ENCODE results near the gene TRMT2A.

The TRMT2A gene

DNA sequence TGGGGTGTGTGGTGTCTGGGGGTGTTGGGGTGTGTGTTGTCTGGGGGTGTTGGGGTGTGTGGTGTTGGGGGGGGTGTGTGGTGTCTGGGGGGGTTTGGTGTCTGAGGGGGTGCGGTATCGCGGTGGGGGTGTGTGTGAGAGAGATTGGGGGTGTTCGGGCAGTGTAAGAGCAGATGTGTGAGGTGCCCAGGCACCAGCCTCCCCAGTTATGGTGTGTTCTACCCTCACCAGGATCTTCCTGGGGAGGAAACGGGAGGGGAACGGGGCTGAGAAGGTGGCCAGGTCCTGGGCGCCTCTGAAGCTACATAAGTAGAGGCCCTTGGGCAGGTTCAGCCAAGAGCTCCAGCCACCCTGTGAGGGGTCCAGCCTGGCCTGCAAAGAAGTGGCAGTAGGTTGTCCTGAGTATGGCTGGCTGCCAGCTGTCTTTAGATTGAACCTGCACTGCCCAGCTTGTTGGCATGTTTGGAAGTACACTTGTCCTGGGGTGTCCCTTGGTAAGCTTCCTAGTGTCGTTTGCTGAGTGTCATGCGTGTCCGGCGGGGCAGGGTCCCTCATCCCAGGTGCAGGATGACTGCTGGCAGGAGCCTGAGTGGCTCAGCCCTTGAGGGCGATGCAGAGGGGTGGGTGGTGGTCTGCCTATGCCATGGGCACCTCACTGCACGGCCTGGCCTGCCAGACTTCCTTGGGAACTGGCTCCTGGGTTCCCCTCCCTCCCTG lies 6.5 kb upstream of the TRMT2A start:
- in situ Hi-C loops (cut with HindIII; ENCODE audit: low sequenced_read_pairs), result no loop called here

DNA sequence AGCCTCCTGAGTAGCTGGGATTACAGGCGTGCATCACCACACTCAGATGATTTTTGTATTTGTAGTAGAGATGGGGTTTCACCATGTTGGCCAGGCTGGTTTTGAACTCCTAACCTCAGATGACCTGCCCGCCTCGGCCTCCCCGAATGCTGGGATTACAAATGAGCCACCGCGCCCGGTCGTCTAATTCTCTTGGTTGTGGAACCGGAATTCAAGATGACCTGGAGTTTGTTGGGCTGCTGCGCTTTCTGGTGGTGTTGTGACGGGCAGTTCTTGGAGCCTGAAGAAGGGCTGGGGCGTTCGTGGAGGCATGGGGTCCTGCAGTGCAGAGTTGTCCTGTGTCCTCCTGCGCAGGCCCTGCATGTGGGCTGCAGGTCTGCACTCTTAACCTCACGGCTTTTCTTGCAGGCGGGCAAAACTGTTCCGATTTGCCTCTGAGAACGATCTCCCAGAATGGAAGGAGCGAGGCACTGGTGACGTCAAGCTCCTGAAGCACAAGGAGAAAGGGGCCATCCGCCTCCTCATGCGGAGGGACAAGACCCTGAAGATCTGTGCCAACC lies 4.9 kb upstream of the TRMT2A start:
- in situ Hi-C loops (cut with HindIII; ENCODE audit: low sequenced_read_pairs), result no loop called here

DNA sequence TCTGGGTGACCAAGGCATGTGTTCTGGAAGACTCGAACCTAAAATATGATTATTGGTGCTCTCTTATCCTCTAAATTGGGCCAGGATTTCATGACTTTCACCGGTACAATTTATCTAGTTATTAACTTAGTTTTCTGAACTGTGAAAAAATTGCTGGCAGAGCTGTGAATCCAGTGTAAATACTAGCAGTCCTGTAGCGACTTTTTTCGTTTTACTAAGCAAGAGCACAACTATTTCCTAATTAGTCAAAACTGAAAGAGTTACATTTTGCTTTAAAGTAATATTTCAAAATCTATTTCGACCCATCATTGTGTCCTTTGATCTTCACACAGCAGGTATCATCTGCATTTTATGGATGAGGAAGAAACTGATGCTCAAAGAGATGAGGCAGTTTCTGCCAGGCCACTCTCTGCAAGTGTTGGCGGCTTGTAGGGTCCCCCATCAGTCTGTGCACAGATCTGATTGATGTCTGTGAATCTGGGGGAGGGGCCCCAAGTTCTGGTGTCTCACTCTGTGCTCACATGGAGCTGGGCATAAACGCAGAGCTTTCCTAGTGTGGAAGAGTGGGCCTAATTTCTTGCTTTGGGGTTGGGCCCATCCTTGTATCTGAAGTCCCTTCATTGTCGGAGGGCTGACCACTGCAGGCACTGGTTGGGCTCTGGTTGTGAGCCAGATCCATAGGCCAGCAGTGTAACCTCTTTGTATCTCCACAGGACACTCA lies 1.4 kb upstream of the TRMT2A start:
- in situ Hi-C loops (cut with HindIII; ENCODE audit: low sequenced_read_pairs), result loop anchor here (5.0 kb wide), 1 partner anchor 166 kb away; no protein-coding TSS in a partner anchor

DNA sequence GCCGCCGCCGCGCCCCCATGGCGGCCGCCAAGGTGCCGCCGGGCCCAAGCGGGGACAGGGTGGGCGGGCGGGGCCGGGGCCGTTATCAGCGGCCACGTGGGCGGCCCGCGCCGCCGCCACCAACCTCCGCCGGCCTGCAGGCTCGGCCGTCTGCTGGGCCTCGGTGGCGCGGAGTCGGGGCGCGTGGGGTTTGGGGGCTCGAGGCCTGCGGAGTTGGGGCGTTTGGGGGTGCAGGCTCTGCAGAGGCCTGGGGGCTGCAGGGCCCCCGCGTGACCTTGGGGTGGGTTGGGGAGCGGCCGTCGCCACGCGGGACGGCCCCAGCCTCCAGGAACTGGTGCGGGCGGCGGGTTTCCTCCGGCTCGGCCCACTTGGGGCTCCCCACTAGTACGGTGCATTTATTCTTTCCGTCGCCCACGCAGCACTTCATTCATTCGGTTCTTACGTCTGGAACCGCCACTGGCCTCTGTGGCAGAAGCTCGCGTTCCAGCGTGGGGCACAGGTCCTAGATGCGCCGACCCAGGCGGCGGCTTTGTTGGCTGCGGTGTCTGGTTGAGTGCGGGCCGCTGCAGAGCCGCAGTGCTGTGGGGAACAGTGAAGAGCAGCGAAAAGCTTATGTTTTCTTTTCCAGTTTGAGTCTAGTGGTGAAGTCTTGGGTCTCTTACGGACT lies 740 bp upstream of the TRMT2A start:
- in situ Hi-C loops (cut with HindIII; ENCODE audit: low sequenced_read_pairs), result loop anchor here (5.0 kb wide), 1 partner anchor 165 kb away; no protein-coding TSS in a partner anchor

DNA sequence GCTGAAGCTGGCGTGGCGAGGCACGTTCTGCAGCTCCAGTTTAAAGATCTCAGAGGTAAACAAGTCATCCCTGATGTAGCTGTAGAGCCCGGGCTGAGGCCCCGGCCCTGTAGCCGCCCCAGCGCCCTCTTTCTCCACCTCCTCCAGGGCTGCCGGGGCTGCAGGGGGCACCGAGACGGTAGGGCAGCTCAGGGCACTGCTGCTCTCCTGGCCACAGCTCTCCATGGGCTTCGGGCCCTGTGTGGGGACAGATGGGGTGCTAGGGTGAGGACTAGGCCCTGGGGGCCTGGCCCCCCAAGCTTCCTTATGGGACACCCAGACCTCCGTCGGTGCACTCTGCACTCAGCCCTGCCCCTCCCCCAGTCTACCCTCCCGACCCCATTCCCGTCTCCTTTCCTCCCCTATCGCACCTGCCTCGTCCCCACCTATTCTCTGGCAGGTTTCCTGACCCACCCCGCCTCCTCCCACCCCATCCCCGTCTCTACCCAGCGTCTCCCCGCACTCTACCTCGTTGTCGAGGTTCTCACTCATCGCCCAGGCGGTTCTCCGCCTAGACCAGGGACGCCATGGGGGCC lies 563 bp downstream of the TRMT2A start:
- in situ Hi-C loops (cut with HindIII; ENCODE audit: low sequenced_read_pairs), result loop anchor here (5.0 kb wide), 1 partner anchor 164 kb away; no protein-coding TSS in a partner anchor

DNA sequence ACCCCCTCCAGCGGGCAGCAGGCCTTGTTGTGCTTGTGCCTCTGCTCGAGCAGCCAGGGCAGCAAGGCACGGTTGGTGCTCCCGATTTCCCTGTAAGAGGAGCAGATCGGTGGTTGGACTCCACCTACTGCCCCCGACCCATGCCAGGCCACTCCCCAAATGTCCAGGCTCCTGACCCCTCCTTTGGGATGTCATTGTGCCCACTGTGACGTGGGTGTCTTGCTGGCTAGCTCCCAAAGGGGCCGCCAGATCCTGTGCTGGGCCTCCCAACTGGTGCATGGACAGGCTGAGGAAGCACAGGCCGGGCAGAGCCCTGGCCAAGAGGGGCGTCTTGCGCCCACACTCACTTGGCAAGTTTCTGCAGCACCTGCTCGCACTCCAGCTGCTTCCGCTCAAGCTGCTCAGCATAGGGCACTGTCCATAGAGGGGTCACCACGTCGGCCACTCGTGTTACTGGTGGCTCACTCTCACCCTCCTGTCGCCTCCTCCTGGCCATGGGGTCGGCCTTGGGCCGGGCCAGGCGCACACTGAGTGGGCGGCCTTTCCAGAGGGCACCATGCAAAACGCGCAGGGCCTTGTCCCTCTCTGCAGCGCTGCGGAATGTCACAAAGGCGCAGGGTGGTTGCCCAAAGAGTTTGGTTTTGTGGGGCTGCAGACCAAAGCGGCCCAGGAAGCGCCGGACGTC lies 1.2 kb downstream of the TRMT2A start, which contains the start of gene RANBP1:
Gene RANBP1, plus strand, starts transcription at position 414 of the 685 bp plus-strand sequence. Its CDS starts 81 bp downstream, at position 495.
- in situ Hi-C loops (cut with HindIII; ENCODE audit: low sequenced_read_pairs), result loop anchor here (5.0 kb wide), 1 partner anchor 164 kb away; no protein-coding TSS in a partner anchor

DNA sequence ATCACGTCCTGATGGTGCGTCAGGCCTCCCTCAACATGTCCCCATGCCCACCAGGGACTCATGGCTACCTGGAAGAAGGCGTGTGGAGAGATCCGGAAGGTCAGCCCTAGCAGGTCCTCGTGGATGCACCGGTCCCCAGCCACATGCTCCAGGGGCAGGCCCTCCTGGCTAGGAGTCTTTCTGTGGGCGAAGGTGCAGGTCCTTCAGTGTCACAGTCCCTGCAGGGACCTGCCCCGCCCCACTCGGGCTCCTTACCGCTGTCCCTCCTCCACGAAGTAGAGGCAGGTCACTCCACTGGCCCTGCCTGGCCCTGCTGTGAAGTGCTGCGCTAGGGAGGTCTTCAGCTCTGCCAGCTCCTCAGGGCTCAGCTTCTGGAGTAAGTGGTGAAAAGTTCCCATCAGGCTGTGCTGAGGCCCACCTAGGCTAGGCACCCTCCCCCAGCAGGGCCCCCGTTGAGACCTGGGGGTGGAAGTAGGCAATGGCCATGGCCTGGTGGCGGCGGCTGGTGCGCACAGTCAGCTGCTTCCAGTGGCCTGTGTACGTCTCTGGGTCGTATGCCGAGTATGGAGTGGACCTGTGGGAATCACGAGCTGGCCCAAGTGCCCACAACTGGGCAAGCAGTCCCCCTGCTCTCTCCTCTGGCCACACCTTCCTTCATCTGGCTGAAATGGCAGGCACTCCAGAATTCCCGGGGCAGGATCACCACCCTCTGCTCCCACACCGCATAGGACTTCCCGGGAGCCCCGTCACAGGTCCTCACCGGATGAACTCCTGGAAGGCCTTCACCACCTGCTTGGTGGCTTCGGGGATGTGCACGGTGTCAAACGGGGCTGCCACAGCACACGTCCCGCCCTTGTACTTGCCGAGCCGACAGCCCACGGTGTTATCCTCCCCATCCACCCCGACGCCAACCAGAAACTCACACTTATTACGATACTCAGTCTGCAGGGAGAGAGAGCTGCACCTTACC lies 2.2 kb downstream of the TRMT2A start:
- in situ Hi-C loops (cut with HindIII; ENCODE audit: low sequenced_read_pairs), result loop anchor here (5.0 kb wide), 1 partner anchor 162 kb away; no protein-coding TSS in a partner anchor

DNA sequence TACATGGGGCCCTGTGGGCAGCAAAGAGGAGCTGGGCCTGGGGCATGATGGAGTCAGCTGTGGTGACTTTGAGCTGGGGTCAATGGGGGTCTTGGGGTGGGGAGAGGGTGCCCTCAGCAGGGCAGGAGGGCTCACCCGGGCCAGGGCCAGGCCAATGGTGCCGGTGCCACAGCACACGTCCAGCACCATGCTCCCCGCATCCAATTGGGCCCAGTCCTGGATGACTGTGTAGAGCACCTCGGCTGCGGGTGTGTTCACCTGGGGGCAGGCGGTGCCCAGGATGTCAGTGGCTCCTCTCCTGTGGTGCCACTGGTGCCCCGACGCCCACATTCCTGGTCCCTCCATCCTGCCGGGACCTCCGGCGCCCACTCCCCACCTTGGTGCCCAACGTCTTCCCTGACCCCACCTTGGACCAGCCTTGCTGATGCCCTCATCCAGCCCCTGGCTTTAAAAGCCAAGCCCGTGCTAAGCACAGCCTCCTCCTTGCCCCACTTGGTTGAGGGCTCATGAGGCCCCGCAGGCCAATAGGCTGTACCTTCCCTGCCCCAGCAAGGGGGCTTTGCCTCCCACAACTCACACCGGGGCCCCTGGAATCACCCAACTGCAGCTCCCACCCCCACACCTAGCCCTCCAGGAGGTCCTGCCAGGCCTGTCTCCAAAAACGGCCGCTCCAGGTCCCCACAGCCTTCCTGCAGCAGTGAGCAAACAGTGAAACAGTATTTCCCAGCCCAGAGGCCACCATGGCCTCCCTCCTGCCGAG lies 3.3 kb downstream of the TRMT2A start:
- in situ Hi-C loops (cut with HindIII; ENCODE audit: low sequenced_read_pairs), result no loop called here

DNA sequence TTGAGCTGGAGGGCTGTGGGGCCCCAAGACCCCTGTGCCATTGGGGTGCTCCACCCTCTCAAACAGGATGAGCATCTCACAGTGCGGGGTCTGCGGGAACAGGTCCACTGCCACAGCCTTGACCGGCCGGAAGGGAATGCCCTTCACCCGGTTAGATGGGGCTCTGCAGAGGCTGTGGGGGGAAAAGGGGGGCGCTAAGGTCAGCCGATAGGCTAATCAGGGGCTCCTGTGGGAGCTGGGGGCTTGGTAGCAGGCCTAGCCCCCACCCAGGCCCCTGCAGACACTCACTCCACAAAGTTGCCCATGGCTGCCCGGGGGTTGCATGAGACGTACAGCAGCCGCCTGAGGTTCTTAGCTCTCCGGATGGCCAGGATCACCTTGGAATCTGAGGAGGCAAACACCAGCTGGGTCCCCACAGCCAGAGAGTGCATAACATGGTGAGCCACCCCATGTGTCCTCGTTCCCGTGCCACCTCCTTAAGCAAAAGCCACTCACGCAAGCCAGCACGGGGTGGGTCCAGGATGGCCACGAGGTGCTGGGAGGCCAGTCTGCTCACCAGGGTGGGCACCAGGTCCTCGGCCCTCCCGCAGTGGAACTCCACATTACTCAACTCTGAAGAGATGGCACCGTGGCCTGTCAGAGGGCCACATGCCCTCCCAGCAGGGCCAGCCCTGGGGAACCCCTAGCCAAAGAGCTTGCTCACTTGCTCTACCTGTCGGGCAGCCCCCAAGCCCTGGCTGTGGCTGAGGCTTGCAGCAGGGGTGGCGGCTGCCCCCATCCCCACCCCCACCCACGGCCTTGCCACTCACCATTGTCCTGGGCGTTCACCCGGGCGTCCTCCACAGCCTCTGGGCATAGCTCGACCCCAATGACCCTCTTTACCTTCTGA lies 4.2 kb downstream of the TRMT2A start:
- in situ Hi-C loops (cut with HindIII; ENCODE audit: low sequenced_read_pairs), result no loop called here

DNA sequence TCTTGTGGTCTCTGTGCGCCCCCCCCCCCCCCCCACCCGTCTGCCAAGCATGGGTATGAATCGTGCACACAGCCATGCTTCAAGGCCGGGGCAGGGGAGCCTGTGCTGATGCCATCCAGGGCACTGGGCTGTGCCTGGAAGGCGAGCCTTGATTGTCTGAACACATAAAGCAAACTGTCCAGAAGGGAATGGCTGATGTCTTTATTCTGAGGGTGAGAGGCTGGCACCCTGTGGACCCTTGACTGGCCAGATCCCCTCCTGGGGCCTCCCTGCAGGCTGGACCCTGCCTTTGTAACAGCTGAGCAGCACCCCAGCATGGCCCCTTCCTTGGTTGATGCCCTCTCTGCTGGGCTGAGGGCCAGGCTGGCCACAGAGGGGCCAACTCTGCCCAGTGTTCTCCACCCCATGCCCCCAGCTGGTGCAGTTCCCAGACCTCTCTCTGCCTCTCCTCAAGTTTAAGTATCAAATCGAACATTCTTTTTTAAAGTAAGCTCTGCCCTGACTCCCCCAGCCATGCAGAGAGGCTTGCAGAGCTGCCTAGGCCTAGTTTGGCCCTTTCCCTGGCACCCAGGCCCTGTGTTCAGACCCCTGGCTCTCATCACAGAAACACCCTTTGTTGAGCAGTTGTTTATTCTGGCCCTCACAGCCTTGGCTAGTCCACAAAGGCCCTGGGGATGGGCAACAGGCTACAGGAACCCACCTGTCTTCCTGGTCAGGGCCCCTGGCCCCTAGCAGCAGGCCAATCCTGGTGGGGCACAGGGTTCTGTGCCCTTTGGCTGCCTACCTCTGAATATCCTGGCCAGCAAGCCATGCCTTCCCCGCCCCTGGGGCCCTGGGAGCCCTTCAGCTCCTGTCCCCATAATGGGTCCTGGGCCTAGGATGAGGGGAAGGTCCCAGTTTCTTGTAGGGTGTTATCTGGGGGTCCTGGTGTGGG lies 5.1 kb downstream of the TRMT2A start:
- in situ Hi-C loops (cut with HindIII; ENCODE audit: low sequenced_read_pairs), result no loop called here

DNA sequence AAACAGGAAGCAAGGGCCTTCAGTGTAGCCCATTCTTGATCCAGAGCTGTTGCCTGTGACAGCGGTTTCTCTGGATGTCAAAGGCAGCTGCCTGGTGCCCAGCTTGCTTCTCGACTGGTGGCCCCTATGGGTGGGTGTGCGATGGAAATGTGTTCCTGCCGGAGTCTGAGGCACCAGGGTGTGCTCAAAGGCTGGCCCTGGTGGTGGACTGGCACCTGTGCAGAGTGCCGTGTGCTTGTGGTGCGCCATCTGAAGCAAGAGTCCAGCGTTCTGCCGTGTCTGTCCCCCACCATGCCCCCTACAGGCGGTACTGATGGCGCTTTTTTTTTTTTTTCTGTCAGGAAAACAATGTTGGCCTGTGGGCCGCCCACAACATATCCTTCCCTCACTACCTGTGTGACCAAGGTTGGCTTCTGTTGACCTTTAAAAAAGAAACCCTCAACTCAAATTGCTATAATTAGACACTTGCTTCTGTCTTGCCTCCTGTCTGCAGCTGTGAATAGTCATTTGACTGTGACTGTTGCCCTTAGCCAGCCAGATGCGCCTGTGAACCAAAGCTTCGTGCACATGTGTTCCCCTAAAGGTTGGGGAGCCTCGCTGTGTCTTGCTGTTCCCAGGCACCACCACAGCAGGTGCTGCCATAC lies 5.9 kb downstream of the TRMT2A start:
- in situ Hi-C loops (cut with HindIII; ENCODE audit: low sequenced_read_pairs), result no loop called here

DNA sequence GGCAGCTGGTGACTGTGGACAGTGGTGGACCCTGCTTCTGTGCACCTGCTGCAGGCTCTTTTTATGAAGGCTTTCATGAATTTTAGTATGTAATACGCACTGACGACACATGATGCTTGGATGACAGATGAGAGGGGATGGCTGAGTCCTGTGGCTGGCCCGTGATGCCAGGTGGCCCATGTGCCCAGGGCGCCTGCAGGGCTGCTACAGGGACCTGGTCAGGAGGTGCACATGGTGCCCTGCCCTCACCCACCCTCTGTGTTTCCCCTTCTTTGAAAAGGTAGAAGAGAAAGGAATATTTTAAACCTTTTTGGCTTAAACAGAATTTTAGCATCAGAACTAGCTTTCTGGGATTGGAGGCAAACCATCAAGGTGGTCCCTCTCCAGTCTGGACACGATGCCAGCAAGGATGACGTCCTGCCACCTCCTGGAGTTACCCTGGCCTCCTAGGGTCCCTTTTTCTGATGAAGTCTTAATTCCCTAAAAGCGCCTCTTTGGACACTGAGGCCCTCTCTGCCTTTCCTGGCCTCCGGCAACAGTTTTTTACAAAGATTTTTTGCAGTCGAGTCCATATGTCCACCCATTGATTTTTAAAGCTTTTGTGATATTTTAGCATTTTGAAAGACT lies 6.6 kb downstream of the TRMT2A start:
- in situ Hi-C loops (cut with HindIII; ENCODE audit: low sequenced_read_pairs), result no loop called here

DNA sequence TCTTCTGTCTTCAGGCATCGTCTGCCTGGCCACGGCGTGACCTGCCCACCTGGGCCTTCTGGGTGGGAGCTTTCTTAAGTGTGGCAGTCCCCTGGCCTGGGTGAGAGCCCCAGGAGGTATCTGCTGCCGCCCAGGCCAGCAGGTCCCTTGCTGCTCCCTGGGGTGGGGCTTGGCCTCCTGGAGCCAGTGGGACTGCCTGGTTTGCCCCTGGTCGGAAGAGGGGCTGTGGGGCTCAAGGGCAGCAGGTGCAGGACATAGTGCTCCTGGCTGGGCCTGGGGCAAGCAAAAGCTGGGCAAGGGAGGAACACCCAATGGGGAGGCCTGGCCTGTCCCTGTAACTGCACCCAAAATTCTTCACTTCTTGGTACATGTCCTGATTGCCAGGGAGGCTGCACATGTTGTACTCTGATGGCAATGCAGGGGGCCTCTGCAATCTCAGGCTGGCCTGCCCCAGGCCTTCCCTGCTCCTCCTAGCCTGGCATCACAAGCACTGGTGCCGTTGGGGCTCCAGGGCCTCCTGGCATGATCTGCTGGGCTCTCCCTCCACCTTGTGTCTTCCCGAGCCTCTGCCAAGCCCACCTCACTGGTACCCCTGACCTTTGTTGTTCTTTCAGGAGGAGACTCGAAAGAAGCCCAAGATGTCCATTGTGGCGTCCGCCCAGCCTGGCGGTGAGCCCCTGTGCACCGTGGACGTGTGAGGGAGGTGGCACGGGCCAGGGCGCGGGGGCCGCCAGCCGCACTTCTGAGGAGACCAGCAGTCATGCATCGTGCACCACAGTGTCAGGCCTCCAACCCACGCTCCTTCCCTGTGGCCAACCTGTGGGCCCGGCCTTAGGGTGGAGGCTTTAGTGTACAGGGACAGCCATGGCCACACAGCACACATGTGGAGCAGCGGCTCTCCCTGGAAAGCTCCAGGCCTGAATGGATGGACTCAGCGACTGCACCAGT lies 7.3 kb downstream of the TRMT2A start:
- in situ Hi-C loops (cut with HindIII; ENCODE audit: low sequenced_read_pairs), result no loop called here

DNA sequence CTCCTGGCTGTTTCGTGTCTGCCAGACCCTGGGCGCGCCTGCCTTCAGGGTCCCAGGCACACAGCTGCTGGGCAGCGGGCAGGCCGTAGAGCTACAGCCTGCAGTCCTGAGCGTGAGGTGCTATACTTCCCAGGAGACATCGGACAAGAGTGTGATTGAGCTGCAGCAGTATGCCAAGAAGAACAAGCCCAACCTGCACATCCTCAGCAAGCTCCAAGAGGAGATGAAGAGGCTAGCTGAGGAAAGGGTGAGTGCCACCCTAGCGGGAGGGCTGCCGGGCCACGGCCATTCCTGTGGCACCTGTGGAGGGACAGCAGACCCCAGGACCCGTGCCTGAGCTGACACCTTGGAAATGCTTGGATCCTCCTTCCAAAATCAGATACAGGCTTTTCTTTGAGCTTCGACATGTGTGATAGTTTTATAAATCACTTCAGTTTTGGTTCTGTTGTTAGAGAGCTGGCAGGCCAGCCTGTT lies 8.2 kb downstream of the TRMT2A start:
- in situ Hi-C loops (cut with HindIII; ENCODE audit: low sequenced_read_pairs), result no loop called here

Data from endothelial cell of hepatic sinusoid (primary cell).